Measurements from ENCODE around the gene KLF11.
"Not testable (repeated sequence)": the region's sequence is repeated elsewhere in the genome, so short reads cannot be mapped to it uniquely, and the experiment has no call there.

KLF11 gene

DNA sequence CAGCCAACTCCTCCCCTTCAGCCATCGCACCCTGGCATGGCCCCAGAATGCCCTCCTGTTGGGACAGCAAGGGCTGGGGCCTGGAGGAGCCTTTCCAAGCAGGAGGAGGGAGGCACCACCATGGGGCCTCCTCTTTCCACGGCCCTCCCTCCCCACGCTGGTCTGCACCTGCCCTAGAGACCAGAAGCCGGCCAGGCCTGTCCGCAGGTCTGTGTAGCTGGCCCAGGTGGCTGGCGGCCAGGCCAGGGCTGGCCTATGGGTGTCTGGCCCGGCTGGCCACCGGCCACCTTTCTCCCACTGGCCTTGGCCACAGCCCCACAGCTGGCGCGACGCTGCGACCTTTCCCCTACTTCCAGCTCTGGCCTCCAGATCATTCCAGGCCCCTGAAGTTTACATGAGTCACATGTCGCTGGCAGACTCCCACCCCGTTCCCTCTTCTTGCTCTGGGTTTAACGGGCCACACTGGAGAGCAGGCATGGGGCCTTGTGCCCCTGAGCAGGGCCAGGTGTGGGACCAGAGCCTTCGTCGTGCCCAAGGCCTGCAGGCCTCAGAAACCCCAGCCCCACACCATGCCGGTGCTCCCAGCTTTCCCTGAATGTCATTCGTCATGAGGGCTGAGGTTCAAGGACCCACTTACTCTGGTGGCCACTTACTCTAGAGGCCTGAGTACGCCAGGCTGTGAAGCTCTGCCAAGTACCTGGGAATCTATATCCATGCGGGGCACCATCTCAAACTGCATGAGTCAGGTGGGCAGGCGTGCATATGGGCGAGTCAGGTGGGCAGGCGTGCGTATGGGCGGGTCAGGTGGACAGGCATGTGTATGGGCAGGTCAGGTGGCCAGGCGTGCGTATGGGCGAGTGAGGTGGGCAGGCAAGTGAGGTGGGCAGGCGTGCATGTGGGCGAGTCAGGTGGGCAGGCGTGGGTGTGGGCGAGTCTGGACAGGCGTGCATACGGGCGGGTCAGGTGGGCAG is 33.3 kb upstream of the KLF11 start:
- no peak for DNase-seq

DNA sequence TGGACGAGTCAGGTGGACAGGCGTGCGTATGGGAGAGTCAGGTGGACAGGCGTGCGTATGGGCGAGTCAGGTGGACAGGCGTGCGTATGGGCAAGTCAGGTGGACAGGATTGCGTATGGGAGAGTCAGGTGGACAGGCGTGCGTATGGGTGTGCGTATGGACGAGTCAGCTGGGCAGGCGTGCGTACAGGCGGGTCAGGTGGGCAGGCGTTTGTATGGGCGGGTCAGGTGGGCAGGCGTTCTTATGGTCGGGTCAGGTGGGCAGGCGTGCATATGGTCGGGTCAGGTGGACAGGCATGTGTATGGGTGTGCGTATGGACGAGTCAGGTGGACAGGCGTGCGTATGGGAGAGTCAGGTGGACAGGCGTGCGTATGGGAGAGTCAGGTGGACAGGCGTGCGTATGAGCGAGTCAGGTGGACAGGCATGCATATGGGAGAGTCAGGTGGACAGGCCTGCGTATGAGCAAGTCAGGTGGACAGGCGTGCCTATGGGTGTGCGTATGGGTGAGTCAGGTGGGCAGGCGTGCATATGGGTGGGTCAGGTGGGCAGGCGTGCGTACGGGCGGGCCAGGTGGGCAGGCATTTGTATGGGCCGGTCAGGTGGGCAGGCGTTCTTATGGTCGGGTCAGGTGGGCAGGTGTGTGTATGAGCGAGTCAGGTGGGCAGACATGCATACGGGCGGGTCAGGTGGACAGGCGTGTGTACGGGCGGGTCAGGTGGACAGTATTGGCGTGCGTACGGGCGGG is 32.3 kb upstream of the KLF11 start:
- not testable (repeated sequence) for DNase-seq

GRCh38 chr2:10011606-10012325 is 31.6 kb upstream of the KLF11 start:
- not testable (repeated sequence) for DNase-seq

GRCh38 chr2:10012366-10012962 is 30.9 kb upstream of the KLF11 start:
- not testable (repeated sequence) for DNase-seq

DNA sequence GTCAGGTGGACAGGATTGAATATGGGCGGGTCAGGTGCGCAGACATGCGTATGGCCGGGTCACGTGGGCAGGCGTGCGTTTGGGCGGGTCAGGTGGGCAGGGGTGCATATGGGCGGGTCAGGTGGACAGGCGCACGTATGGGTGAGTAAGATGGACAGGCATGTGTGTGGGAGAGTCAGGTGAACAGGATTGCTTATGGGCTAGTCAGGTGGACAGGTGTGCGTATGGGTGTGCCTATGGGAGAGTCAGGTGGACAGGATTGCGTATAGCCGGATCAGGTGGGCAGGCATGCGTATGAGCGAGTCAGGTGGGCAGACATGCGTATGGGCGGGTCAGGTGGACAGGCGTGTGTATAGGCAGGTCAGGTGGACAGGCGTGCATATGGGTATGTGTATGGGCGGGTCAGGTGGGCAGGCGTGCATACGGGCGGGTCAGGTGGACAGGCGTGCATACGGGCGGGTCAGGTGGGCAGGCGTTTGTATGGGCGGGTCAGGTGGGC is 30.3 kb upstream of the KLF11 start:
- DNase-seq = no peak

DNA sequence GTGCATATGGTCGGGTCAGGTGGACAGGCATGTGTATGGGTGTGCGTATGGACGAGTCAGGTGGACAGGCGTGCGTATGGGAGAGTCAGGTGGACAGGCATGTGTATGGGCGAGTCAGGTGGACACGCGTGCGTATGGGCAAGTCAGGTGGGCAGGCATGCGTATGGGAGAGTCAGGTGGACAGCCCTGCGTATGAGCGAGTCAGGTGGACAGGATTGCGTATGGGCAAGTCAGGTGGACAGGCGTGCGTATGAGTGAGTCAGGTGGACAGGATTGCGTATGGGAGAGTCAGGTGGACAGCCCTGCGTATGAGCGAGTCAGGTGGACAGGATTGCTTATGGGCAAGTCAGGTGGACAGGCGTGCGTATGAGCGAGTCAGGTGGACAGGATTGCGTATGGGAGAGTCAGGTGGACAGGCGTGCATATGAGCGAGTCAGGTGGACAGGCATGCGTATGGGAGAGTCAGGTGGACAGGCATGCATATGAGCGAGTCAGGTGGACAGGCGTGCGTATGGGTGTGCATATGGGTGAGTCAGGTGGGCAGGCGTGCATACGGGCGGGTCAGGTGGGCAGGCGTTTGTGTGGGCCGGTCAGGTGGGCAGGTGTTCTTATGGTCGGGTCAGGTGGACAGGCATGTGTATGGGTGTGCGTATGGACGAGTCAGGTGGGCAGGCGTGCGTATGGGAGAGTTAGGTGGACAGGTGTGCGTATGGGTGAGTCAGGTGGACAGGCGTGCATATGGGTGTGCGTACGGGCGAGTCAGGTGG is 29.5 kb upstream of the KLF11 start:
- DNase-seq = not testable (repeated sequence)

DNA sequence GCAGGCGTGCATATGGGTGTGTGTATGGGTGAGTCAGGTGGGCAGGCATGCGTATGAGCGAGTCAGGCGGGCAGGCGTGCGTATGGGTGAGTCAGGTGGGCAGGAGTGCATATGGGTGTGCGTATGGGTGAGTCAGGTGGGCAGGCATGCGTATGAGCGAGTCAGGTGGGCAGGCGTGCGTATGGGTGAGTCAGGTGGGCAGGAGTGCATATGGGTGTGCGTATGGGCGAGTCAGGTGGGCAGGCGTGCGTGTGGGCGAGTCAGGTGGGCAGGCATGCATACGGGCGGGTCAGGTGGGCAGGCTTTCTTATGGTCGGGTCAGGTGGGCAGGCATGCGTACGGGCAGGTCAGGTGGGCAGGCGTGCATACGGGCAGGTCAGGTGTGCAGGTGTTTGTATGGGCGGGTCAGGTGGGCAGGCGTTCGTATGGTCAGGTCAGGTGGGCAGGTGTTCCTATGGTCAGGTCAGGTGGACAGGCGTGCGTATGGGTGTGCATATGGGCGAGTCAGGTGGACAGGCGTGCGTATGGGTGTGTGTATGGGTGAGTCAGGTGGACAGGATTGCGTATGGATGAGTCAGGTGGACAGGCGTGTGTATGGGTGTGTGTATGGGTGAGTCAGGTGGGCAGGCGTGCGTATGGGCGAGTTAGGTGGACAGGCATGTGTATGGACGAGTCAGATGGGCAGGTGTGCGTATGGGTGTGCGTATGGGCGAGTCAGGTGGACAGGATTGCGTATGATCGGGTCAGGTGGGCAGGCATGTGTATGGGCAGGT is 28.7 kb upstream of the KLF11 start:
- DNase-seq = no peak

DNA sequence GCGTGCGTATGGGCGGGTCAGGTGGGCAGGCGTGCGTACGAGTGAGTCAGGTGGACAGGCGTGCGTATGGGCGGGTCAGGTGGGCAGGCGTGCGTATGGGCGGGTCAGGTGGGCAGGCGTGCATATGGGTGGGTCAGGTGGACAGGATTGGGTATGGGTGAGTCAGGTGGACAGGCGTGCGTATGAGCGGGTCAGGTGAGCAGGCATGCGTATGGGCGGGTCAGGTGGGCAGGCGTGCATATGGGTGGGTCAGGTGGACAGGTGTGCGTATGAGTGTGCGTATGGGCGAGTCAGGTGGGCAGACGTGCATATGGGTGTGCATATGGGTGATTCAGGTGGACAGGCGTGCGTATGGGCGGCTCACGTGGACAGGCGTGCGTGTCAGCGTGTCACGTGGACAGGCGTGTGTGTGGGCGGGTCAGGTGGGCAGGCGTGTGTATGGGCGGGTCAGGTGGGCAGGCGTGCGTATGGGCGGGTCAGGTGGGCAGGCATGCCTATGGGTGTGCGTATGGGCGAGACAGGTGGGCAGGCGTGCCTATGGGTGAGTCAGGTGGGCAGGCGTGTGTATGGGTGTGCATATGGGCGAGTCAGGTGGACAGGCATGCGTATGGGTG is 27.9 kb upstream of the KLF11 start:
- DNase-seq = not testable (repeated sequence)

GRCh38 chr2:10016001-10016801 is 27.1 kb upstream of the KLF11 start:
- no peak for DNase-seq

- no peak for DNase-seq
These were observed 26.5 kb upstream of the KLF11 start for GRCh38 chr2:10016802-10017258.

- no peak for DNase-seq
These were observed 25.9 kb upstream of the KLF11 start for GRCh38 chr2:10017313-10017941.

GRCh38 chr2:10019174-10019573 is 24.2 kb upstream of the KLF11 start:
- DNase-seq = no peak

GRCh38 chr2:10019602-10020400 is 23.5 kb upstream of the KLF11 start:
- DNase-seq = no peak

- no peak for DNase-seq
These were observed 21.3 kb upstream of the KLF11 start for GRCh38 chr2:10022041-10022421.

- no peak for DNase-seq
These were observed 20.9 kb upstream of the KLF11 start for GRCh38 chr2:10022445-10022844.

- no peak for DNase-seq
These were observed 20.2 kb upstream of the KLF11 start for GRCh38 chr2:10022966-10023662.

- DNase-seq = no peak
These were observed 16.3 kb upstream of the KLF11 start for GRCh38 chr2:10026940-10027569.

All from stimulated activated CD4-positive, alpha-beta T cell treated with anti-CD3 and anti-CD28 coated beads, Interleukin-2, amount 100 ng/mL, for 48 hours (primary cell).